Activated CD8-positive, alpha-beta memory T cell treated with anti-CD3 and anti-CD28 coated beads for 24 hours (primary cell): ENCODE data around the gene SLC23A2.

Experiments
- DNase-seq: peaks from one replicate; pipeline ENCODE4 v3.0.0-alpha.2; 2020

SLC23A2 gene

DNA sequence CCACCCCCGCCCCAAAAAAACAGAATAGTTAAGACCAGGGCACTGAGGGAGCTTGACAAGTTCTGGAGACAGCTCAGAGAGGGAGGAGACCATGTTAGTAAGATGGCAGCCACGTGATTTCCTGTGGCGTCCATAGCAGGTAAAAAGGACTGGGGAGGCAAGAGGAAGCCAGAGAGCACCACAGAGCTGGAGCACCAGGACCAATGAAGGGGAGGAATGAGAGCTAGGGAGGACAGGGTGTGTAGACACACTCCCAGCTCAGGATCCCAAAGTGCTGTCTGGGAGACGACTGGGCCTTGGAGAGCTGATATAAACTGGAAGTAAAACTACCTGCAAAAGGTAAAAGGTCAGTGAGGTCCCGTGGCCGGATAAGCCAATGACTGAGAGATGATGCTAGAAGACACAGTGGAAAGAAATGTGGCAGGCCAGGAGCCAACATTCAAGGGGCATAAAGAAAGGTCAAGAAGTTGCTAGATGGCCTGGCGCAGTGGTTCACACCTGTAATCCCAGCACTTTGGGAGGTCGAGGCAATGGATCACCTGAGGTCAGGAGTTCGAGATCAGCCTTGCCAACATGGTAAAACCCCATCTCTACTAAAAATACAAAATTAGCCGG lies 39.0 kb downstream of the SLC23A2 start:
- no peak for DNase-seq

DNA sequence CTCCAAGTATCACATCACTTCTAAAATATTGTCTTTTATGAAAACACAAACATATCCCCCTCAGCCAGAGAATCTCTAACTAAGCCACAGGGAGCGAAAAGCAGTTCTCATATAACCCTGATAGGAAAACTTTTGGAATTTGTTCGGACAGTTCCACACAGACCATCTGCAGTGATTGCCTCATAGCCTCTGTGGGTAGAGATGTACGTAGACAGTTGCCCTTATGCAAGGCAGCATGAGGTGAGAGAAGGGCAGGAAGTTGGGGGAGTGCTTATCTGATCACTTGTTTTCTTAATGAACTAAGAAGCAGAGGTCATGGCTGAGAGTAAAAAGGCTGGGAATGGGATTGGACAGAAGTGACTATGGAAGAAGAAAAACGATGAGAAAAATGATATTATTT lies 39.6 kb downstream of the SLC23A2 start:
- no peak for DNase-seq

DNA sequence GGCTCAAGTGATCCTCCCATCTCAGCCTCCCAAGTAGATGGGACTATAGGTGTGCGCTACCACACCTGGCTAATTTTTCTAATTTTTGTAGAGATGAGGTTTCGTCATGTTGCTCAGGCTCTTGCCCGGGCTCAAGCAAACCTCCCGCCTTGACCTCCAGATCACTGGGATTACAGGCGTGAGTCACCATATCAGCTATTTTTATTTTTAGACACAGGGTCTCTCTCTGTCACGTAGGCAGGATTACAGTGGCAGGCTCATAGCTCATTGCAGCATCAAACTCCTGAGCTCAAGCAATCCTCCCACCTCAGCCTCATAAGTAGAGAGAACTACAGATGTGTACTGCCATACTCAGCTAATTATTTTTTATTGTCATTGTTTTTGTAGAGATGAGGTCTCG lies 41.7 kb downstream of the SLC23A2 start:
- no peak for DNase-seq

DNA sequence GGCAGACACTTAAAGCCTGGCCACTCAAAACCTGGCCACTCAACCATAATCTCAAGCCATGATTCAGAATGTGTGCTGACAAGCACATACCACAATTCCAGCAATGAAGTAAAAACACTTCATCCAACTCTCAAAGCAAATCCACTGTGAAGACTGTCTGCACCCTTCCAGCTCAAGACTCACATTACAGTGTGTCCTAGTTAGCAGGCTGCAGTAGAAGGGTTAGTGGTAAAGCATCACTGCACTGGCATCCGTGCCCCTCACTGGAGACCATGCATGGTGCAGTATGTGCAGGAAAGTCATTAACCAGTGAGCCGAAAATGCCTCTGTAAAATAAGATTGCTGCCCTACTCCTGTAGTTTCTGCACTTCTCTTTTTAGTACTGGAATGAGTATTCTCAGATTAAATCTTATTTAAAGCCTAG lies 43.4 kb downstream of the SLC23A2 start:
- no peak for DNase-seq

DNA sequence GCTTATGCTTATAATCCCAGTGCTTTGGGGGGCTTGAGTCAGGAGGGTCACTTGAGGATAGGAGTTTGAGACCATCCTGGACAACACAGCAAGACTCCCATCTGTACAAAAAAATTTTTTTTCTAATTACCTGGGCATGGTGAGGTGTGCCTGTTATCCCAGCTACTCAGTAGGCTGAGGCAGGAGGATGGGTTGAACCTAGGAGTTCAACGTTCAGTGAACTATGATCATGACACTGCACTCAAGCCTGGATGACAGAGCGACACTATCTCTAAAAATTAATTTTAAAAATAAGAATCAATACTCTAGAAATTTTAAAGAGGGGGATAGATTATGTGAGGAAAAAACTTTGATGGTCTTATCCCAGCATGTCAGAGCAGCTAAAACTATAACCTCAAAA lies 44.1 kb downstream of the SLC23A2 start:
- DNase-seq, result no peak

DNA sequence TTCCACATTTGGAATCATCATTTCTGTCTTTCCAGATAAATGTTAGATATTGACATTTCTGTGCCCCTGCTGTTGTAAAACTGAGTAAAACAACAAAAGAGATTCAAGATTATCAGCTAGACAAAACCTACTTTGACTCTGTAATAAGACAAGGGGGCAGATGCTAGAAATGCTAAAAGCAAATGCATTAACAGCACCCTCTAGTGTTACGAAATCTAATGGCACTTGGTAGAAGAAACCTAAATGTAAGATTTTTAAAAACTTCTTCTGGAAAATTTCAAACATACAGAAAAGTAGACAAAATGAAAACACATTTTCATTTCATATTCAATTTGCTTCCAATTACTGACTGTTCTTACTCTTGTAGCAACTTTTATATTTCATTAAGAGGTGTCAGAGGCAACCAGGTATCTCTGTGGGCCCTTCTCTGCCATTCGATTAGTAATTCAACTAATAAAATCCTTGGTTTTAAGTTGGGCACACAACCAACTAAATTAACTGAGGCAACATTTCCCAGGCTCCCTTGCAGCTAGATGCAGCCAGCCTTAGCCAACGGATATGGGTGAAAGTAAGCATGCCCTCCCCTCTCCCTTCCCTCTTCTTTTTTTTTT lies 45.0 kb downstream of the SLC23A2 start:
- no peak for DNase-seq

DNA sequence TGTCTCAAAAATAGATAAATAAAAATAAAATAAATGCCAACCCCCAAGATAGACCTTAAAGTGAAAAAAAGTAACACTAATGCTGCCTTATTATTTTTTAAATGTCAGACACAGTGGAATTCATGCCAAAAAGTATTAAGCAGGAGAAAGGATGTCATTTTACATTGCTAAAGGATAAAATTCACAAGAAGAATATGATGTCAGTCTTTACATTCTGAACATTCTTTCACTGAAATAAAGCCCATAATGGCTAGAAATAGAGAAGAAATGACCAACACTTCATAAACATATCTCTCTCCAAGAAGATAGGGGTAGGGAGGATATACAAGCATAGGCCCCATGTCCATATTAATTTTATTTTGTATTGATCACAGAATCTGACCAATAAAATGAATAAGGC lies 47.4 kb downstream of the SLC23A2 start:
- DNase-seq, result no peak

DNA sequence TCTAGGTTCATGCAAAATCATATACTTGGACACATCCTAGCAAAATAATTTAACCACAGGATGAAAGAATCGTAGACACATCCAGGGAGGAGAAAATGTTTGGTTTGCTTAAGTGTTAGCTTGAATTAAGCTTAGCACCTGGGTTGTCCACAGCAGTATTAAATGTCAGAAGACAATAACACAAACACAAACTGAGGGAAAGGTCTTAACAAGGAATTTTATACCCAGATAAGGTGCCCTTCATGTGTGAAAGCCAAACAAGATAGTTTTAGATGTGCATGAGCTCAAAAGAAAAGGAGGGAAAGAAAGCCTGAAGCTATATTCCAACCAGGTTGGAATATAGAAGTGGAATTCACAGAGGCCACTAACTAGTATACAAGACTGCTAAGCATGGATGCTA lies 49.1 kb downstream of the SLC23A2 start:
- DNase-seq, result no peak

DNA sequence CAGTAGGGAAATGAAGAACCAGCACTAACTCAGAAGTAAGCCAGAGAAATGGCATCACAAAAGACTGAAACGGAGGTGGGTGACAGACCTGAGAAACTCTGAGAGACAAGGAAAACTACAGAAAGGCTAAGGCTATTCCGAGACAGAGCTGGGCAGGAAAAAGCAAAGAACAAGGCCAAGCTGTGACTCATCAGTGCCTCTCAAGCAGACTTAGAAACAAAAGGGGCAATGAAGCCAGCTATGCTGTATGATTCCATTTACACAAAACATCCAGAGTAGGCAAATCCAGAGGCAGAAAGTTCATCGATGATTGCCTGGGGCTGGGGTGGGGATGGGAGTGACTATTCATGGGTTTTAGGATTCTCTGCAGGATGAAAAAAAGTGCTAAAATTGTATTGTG lies 50.0 kb downstream of the SLC23A2 start:
- no peak for DNase-seq

DNA sequence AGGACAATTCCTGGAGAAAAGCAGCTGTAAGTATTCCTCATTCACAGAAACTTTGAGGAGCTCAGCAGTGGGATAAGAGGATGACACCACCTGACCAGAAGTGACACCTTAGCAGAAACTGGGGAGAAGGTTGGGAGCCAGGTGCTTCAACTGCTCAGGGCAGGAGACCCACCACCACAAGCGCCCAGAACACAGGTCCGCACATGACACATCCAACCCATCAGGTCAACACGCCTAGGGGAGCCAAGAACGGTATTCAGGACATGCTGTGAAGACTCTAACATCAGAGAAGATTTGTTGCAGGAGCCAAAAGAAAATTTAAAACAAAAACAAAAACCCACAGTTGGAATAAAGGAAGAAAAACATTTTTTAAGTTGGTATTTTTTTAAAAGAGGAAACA lies 50.5 kb downstream of the SLC23A2 start:
- DNase-seq, result no peak

DNA sequence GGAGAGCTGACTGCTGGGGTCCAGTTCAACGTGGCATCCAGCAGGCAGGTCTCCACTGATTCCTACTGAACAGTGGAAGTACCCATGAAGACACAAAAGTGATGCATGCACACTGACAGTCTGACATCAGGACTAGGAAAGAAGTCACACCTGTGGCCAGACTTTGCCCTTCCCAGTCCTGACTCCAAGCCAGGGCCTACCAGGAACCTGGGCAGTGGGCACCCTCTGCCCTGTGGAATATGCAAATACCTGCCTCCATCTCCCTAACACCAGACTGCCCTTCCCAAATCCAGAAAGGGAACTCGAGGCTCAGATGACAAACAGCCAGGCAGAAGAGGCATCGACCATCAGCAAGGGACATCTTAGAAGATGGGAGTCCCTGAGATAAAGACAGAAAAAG lies 50.9 kb downstream of the SLC23A2 start:
- DNase-seq, result no peak

DNA sequence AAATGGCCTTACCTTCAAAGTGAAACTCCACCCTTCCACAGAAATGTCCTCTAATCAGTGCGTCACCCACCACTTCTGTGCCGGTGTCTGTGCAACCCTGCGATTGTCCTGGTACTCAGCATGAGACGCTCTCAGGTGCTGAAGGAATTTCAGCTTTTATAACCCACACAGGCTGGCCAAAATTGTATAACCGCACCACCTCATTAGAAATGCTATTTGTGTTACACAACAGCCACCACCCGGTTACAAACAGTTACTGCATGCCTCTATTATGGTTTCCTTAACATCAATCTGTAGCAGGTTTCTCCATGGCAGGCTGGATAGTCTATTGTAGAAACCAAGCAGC lies 51.5 kb downstream of the SLC23A2 start:
- DNase-seq, result no peak

DNA sequence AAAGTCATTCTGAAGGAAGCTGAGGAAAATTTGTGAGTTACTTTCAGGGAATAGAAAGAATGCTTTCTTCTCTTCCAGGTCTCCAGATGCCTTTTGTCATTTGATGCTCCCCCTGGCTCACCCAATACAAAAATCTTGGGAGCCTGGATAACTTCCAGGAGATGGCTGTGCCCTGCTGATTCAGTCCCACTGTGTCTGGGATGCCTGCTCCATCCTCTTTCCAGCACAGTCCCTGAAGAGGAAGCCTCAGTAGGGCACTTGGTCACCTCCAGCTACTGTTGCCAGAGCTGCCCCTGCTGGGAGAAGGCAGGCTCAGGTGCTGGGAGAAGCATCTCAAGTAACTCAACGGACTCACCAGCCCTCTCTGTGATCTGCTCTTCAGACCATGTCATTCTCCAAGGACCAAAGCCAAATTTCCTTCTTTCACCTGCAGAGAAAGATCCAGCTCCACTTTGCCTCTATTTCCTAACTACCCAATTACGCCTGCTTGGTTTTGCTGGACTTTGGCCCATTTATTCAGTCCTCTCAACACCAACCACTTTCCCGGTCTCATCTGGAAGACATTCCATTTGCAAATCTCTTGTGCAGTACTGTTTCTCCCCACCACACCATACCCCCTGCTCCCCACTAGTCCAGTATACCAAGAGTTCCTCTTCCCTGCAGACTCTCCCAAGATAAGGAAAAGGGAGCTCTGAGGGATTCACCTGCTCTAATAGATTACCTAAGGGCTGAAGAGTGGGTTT lies 53.3 kb downstream of the SLC23A2 start:
- DNase-seq, result no peak

DNA sequence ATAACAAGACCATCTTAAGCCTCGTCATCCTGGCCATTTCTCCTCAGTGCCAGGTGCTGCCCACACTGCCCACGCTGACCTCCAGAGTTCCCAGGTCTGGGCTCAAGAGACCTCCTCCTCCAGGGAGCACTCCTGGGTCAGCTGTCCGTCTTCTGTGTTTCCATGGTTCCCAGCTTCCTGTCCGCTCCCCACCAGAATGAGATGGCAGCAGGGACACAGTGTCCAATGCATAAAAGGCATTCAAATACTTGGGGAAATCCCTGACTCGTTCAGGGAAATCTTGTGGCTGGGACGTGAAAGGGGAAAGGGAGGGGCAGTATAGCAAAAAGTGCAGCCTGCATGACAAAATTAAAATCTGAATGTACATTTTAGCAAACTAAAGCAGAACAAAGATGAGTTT lies 54.3 kb downstream of the SLC23A2 start:
- no peak for DNase-seq

DNA sequence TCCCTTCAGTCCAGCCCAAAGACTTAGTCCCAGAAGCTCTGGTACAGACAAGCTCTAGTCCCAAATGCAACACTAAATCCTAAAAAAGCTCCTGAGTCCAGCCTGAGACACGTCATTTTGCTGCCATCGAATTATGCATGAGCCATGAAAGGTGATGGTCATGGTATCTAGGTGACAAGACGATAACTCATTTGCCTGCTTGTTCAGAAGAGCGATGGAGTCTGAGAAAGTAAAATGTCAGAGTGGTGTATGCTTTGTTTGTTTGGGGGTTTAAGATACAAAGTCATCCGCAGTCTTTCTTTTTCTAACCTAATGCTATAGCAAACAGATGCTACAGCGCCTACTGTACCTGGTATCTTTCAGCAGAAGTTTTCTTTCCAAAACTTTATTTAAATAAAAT lies 54.7 kb downstream of the SLC23A2 start:
- no peak for DNase-seq

DNA sequence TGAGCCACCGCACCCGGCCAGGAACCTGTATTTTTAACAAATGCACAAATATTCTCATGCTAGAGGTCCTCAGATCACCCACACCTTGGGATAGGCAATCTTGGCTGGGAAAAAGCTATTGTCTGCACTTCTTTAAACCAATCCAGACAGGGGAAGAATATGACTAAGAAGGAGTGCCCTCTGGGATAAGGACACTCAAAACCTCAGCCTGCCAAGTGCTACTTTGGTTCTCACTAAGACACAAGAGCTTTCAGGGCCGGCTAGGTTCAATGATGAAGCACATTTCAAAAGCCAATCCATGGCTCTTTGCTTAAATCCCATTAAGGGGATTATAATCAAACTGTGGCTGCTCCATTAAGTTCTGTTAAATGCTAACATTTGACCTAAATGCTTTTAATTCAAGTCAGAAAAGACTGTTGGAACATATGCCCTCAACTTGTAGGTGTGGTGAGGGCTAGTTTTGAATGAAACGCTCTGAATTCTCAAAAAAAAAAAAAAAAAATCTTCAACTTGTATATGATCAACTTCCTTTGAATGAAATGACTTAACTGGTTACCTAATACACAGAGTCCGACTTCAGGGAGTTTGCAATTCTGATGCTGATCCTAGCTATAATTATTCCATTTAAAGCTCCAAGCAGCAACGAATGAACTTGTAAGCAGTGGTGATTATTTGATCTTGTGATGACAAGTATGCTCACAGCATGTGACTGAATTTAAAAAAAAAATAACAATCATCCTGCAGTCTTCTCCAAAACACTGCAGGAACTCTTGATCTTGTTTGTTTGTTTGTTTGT lies 56.6 kb downstream of the SLC23A2 start:
- DNase-seq, result no peak

DNA sequence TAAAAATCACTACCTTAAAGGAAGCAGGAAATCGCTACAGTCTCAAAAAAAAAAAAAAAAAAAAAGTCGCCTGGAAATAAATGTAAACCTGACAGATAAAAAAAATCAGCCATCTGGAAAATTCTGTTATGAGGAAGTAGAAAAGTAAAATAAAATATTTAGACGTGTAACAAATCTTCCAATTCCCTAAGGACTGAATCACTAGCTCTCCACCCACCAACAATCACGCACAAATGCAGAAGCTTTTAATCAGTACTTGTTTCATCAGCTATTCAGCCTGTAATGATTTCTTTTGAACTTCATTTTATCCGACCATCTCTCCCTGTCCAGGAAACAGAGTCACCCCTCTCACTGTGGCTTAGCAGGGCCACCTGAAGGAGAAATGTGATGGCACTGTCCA lies 59.0 kb downstream of the SLC23A2 start:
- no peak for DNase-seq

DNA sequence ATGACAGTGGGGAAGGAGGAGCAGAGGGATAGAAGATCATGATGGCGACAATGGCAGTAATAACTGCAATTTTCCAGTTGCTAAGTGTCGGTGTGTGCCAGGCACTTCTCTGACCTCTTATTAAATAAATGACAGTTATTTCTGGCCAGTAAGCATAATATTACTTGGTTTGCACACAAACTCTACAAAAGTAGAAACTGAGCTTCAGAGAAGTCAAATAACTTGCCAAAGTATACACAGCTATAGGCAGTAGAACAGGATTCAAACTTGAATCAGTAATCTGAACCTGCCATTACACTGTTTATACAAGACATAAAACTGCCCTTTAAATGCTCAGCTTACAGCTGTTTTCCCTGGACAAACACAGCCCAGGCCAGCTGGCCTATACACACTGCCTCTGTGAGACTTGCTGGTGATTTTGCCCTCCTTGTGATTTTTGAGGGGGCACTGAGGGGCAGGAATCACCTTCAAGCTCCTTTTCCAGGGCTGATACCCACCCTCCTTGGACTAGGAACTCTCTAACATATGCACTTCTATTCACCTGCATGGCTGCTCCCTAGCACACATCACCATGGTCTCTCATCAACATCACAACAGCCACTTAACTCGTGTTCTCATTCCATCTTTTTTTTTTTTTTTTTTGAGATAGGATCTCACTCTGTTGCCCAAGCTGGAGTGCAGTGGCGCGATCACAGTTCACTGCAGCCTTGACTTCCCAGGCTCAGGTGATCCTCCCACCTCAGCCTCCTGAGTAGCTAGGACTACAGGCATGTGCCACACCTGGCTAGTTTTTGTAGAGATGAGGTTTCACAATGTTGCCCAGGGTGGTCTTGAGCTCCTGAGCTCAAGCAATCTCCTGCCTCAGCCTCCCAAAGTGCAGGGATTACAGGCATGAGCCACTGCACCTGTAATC lies 63.6 kb downstream of the SLC23A2 start:
- no peak for DNase-seq

DNA sequence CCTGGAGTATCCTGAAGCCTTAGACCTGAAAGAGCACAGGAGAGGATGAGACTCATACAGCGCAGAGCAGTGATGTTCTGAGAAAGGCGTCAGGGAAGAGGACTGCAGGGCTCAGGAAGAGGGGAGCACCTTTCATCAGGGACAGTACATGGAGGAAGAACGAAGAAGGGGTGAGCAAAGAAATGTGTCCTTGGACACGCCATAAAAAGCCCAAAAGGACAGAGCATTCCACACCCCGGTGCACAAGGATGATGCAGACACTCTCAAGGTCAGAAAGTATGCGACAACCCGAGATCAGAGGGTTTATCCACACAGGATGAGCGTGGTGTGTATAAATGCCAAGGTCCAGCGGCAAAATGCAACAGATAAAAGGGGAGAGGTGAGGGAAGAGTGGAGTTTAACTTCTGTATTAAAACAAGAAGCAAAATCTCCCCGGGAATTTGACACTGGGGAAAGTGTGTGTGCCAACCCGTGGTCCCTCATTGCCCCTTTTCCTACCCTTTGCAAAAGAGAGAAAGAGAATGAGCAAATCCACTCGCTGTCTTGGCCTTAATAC lies 64.4 kb downstream of the SLC23A2 start:
- no peak for DNase-seq

DNA sequence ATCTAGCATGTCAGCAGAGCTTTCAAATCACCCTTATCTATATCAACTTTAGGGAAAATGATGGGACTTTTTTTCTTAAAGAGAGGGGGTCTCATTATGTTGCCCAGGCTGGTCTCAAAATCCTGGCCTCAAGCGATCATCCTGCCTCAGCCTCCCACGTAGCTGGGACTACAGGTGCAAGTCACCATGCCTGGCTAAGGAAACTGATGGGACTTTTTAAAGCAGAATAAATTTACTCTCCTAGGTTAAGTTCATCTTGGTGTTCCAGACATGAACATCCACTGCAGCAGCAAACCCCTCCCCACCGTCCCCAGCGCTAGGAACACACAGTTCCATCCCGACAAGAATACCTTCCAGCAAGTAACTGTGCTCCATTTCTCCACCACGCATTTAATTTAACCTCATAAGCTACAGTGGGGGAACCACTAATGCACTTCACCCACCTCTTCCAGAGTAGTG lies 64.9 kb downstream of the SLC23A2 start:
- no peak for DNase-seq

DNA sequence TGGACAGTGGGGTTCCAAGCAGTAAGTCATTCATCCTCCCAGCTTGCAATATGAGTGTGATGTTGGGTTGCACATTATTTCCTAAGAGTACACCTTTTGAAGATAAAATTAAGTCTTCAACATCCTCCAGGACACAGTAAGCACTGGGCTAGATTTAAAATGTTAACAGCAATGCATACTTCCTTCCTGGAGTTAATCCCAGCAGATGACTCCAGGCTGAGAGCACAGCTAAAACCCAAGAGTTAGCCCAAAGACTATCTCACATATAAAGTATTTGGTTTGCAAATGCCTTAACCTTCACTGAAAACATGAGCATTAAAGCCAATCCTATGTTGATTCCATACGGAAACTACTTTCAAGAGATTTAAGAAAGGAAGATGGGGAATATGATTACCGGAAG lies 69.2 kb downstream of the SLC23A2 start:
- no peak for DNase-seq

DNA sequence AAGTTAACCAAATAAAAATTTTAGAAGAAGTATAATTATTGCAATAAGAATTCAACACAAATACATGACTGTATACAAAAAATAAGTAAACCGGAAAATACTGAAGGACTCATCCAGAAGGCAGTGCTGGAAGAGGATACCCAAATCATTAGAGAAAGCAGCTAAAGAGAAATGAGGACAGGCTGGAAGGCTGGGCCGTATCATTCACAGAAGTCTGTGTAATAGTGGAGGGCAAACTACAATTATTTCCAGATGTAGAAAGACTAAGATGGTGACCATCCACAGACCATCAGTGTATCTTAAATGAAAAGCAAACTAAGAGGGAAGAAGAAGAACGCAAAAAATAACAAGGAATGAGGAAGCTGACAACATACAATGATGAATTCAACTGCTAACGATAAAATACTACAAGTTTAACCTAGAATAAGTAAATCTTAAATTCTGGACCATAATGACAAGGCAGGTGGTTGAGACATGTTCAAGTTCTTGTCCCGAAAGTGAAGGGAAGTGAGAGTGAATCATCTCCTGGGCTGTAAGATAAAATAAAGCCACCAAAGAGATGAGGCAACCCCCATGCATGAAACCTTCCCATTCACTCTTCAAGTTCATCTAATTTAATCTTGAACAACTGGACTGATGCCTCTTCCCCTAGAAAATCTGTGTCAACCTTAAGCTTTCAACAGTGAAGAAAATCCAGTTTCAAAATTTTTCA lies 71.5 kb downstream of the SLC23A2 start:
- DNase-seq, result no peak
